Neuronal stem cell (in vitro differentiated cells): Measurements from ENCODE around the gene WWC2.

Source experiments
- DNase-seq: peaks from one replicate; pipeline ENCODE4 v3.0.0-alpha.2; 2013; ENCODE audit warnings: low spot score
- H2AFZ ChIP-seq: one replicate; pipeline ENCODE4 v1.6.1; 2013; ENCODE audit warnings: mild to moderate bottlenecking, low read length, inconsistent platforms
- H2AK5ac ChIP-seq: 2 replicates; pipeline ENCODE4 v1.6.1; 2013; ENCODE audit warnings: low read depth, mild to moderate bottlenecking, inconsistent platforms, low read length, moderate library complexity, mixed read lengths
- H2BK120ac ChIP-seq: 2 replicates; pipeline ENCODE4 v1.6.1; 2013; ENCODE audit warnings: low read depth, mild to moderate bottlenecking, inconsistent platforms, low read length, moderate library complexity, mixed read lengths
- H2BK12ac ChIP-seq: one replicate; pipeline ENCODE4 v1.6.1; 2013; ENCODE audit warnings: low read length, inconsistent platforms
- H2BK15ac ChIP-seq: 2 replicates; pipeline ENCODE4 v1.6.1; 2013; ENCODE audit warnings: mild to moderate bottlenecking, low read length, inconsistent platforms, mixed read lengths
- H2BK5ac ChIP-seq: one replicate; pipeline ENCODE4 v1.6.1; 2013; ENCODE audit warnings: inconsistent platforms, mild to moderate bottlenecking, low read length, moderate library complexity
- H3K14ac ChIP-seq: one replicate; pipeline ENCODE4 v1.6.1; 2013; ENCODE audit warnings: low read length, inconsistent platforms
- H3K18ac ChIP-seq: 2 replicates; pipeline ENCODE4 v1.6.1; 2013; ENCODE audit warnings: low read length, inconsistent platforms
- H3K23ac ChIP-seq: 2 replicates; pipeline ENCODE4 v1.6.1; 2013; ENCODE audit warnings: low read depth, mild to moderate bottlenecking, mixed read lengths, low read length, inconsistent platforms; ENCODE audit not compliant: poor library complexity
- H3K27ac ChIP-seq: replicated peaks from 3 replicates; pipeline ENCODE4 v1.5.1; 2013; ENCODE audit warnings: low read length, inconsistent platforms
- H3K27me3 ChIP-seq, 3 experiments: 2 replicates each; pipeline ENCODE4 v1.6.1; 2013; ENCODE audit warnings: low read length in 3 of 3, mild to moderate bottlenecking in 2 of 3, inconsistent platforms in 1 of 3, low read depth in 1 of 3, mixed read lengths in 1 of 3, moderate library complexity in 1 of 3; ENCODE audit not compliant: control insufficient read depth in 3 of 3, insufficient read depth in 3 of 3
- H3K36me3 ChIP-seq, 2 donors: replicated peaks in 1 of 2; 2 replicates each; pipeline ENCODE4 v1.6.1; 2013; ENCODE audit warnings: low read length in 2 of 2; ENCODE audit not compliant: control insufficient read depth in 2 of 2, insufficient read depth in 2 of 2
- H3K4ac ChIP-seq: 2 replicates; pipeline ENCODE4 v1.6.1; 2013; ENCODE audit warnings: inconsistent platforms, mild to moderate bottlenecking, low read length, moderate library complexity
- H3K4me1 ChIP-seq, 2 donors: 1 replicate in 1 of 2; 2 replicates in 1 of 2; pipeline ENCODE4 v1.6.1; 2013; ENCODE audit warnings: low read length in 2 of 2, low read depth in 1 of 2; ENCODE audit not compliant: control insufficient read depth in 2 of 2, insufficient read depth in 1 of 2
- H3K4me2 ChIP-seq: one replicate; pipeline ENCODE4 v1.6.1; 2013; ENCODE audit warnings: mild to moderate bottlenecking, low read length, inconsistent platforms; ENCODE audit not compliant: insufficient read depth, poor library complexity, severe bottlenecking
- H3K4me3 ChIP-seq, 2 donors: 2 replicates each; pipeline ENCODE4 v1.5.1; 2013; ENCODE audit warnings: low read length in 2 of 2, mild to moderate bottlenecking in 2 of 2, inconsistent platforms in 1 of 2, moderate library complexity in 1 of 2
- H3K79me1 ChIP-seq: one replicate; pipeline ENCODE4 v1.6.1; 2013; ENCODE audit warnings: low read depth, mild to moderate bottlenecking, inconsistent platforms, low read length, moderate library complexity
- H3K9ac ChIP-seq: one replicate; pipeline ENCODE4 v1.6.1; 2013; ENCODE audit warnings: mild to moderate bottlenecking, low read depth, low read length, inconsistent platforms; ENCODE audit not compliant: poor library complexity
- H3K9me3 ChIP-seq, 2 donors: replicated peaks in 1 of 2; 2 replicates each; pipeline versions ENCODE3 to v1.6.1; 2013; ENCODE audit warnings: low read length in 2 of 2, mild to moderate bottlenecking in 2 of 2, inconsistent platforms in 1 of 2, low read depth in 1 of 2, mixed read lengths in 1 of 2, moderate library complexity in 1 of 2; ENCODE audit not compliant: control insufficient read depth in 2 of 2, insufficient read depth in 1 of 2
- H4K8ac ChIP-seq: one replicate; pipeline ENCODE4 v1.6.1; 2013; ENCODE audit warnings: low read depth, mild to moderate bottlenecking, inconsistent platforms, low read length, moderate library complexity
- H4K91ac ChIP-seq: one replicate; pipeline ENCODE4 v1.6.1; 2013; ENCODE audit warnings: low read length, low read depth, mild to moderate bottlenecking, inconsistent platforms; ENCODE audit not compliant: poor library complexity
- WGBS, 2 donors: extraction: QIAGEN DNeasy Blood & Tissue Kit; methylation state at CpG; one replicate each; pipeline ENCODE4 v1.1.7; 2013; ENCODE audit warnings: missing lambda C conversion rate in 2 of 2, mixed read lengths in 1 of 2; ENCODE audit not compliant: insufficient read length in 2 of 2, insufficient replicate concordance in 1 of 2; ENCODE audit errors: extremely low coverage in 2 of 2; 5-methylcytosine and 5-hydroxymethylcytosine counted together

Gene WWC2

GRCh38 chr4:183153190-183153916 lies 54.3 kb downstream of the WWC2 start:
- Histone ChIP-seq H3K36me3 (no peaks in the 10 kb centered on the region), H3K9me3 (no peaks in the 10 kb centered on the region), H2BK12ac (no peak overlapping the region), H3K4me1 (peaks cover 4 to 10% of the 10 kb centered on the region in 2 donors), H2AK5ac (no peak overlapping the region), H3K4me2 (no peak overlapping the region), H3K14ac (no peak overlapping the region), H3K27ac (no peak overlapping the region), H2BK120ac (no peak overlapping the region), H3K18ac (no peak overlapping the region), H3K23ac (no peak overlapping the region), H4K8ac (no peak overlapping the region), H4K91ac (no peak overlapping the region), H3K4me3 (no peak overlapping the region), H3K9ac (no peak overlapping the region), H2BK15ac (no peak overlapping the region), H3K4ac (no peak overlapping the region), H2BK5ac (no peak overlapping the region), H3K27me3 (no peaks in the 10 kb centered on the region), H3K79me1 (no peaks in the 10 kb centered on the region), H2AFZ (no peak overlapping the region)
- no peak for DNase-seq
- WGBS, 2 donors, result no CpG with 5 or more reads among the region's 6 CpGs

GRCh38 chr4:183154701-183155391 lies 55.8 kb downstream of the WWC2 start:
- Histone ChIP-seq H3K4me1 (peaks cover 4 to 10% of the 10 kb centered on the region in 2 donors), H3K23ac (no peak overlapping the region), H2BK15ac (no peak overlapping the region), H3K18ac (no peak overlapping the region), H3K27me3 (no peaks in the 10 kb centered on the region), H3K9me3 (no peaks in the 10 kb centered on the region), H2AFZ (no peak overlapping the region), H2BK5ac (no peak overlapping the region), H3K9ac (no peak overlapping the region), H3K4ac (no peak overlapping the region), H3K14ac (no peak overlapping the region), H3K36me3 (no peaks in the 10 kb centered on the region), H2BK120ac (no peak overlapping the region), H2AK5ac (no peak overlapping the region), H2BK12ac (no peak overlapping the region), H3K79me1 (no peaks in the 10 kb centered on the region), H4K91ac (no peak overlapping the region), H4K8ac (no peak overlapping the region), H3K4me3 (no peak overlapping the region), H3K27ac (peak overlapping the region; percentile 5), H3K4me2 (no peak overlapping the region)
- DNase-seq, result no peak
- no CpG with 5 or more reads among the region's 10 CpGs for WGBS, 2 donors

- H3K4me3 ChIP-seq, result no peak overlapping the region
- peaks cover 4 to 10% of the 10 kb centered on the region in 2 donors for H3K4me1 ChIP-seq
- no peaks in the 10 kb centered on the region for H3K9me3 ChIP-seq
- H3K9ac ChIP-seq, result no peak overlapping the region
- no peak overlapping the region for H2BK5ac ChIP-seq
- 100% methylated on average over 1 of the region's 11 CpGs for WGBS, 2 donors
- H2AFZ ChIP-seq, result no peak overlapping the region
- no peak overlapping the region for H4K8ac ChIP-seq
- H2BK120ac ChIP-seq, result no peak overlapping the region
- no peak overlapping the region for H2BK12ac ChIP-seq
- no peak overlapping the region for H3K4ac ChIP-seq
- H3K27me3 ChIP-seq, result no peaks in the 10 kb centered on the region
- no peak overlapping the region for H2AK5ac ChIP-seq
- no peak overlapping the region for H4K91ac ChIP-seq
- no peak overlapping the region for H2BK15ac ChIP-seq
- no peak overlapping the region for H3K23ac ChIP-seq
- no peaks in the 10 kb centered on the region for H3K79me1 ChIP-seq
- no peak overlapping the region for H3K14ac ChIP-seq
- H3K36me3 ChIP-seq, result no peaks in the 10 kb centered on the region
- no peak overlapping the region for H3K4me2 ChIP-seq
- H3K18ac ChIP-seq, result no peak overlapping the region
- no peak for DNase-seq
- H3K27ac ChIP-seq, result no peak overlapping the region
These were observed 56.6 kb downstream of the WWC2 start for GRCh38 chr4:183155450-183156184.

- Histone ChIP-seq H2AFZ (no peak overlapping the region), H2BK12ac (no peak overlapping the region), H2BK15ac (no peak overlapping the region), H3K4me2 (no peak overlapping the region), H2BK5ac (no peak overlapping the region), H3K14ac (no peak overlapping the region), H3K23ac (no peak overlapping the region), H3K9me3 (no peaks in the 10 kb centered on the region), H3K4me1 (peaks cover 4 to 10% of the 10 kb centered on the region in 2 donors), H3K27ac (no peak overlapping the region), H3K4me3 (no peak overlapping the region), H3K4ac (no peak overlapping the region), H3K18ac (no peak overlapping the region), H3K36me3 (no peaks in the 10 kb centered on the region), H4K91ac (no peak overlapping the region), H2AK5ac (no peak overlapping the region), H4K8ac (no peak overlapping the region), H3K9ac (no peak overlapping the region), H3K79me1 (no peaks in the 10 kb centered on the region), H2BK120ac (no peak overlapping the region), H3K27me3 (no peaks in the 10 kb centered on the region)
- no peak for DNase-seq
- no CpG with 5 or more reads among the region's 7 CpGs for WGBS, 2 donors
These were observed 58.2 kb downstream of the WWC2 start for GRCh38 chr4:183157215-183157614.
